Measurements from ENCODE around the gene CAMKK1.

DNA sequence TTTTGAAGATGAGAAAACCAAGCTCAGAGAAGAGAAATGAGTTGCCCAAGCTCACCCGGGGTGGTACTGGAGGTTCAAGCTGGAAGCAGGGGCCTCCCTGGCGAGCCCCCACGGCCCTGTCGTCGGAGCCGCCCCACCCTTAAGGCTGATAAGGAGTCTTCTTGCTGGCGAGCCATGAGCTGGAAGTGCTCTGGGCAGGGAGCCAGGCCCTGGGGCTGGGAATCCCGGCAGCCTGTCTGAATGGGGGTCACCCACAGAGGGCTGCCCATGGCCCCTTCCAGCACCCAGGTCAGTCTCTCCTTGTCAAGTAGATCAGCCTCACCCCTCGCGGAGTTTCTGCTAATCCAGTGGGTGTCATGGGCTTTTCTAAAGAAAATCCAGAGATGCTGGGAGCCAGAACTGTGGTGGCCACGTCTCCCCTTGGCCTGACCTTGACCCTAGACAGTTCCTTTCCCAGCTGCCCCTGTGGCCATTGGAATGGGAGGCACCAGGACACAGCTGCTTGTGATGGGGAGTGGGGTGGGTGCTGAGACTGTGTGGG, 24.6 kb upstream of the CAMKK1 start:
- TF ChIP-seq, protein P1, sequence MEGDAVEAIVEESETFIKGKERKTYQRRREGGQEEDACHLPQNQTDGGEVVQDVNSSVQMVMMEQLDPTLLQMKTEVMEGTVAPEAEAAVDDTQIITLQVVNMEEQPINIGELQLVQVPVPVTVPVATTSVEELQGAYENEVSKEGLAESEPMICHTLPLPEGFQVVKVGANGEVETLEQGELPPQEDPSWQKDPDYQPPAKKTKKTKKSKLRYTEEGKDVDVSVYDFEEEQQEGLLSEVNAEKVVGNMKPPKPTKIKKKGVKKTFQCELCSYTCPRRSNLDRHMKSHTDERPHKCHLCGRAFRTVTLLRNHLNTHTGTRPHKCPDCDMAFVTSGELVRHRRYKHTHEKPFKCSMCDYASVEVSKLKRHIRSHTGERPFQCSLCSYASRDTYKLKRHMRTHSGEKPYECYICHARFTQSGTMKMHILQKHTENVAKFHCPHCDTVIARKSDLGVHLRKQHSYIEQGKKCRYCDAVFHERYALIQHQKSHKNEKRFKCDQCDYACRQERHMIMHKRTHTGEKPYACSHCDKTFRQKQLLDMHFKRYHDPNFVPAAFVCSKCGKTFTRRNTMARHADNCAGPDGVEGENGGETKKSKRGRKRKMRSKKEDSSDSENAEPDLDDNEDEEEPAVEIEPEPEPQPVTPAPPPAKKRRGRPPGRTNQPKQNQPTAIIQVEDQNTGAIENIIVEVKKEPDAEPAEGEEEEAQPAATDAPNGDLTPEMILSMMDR (conservative IDR thresholded peaks at IDR 0.05; ENCODE audit: low read length), result no peak
- TF ChIP-seq EZH2phosphoT487 (IDR thresholded peaks at IDR 0.05; ENCODE audit: borderline replicate concordance), result no peak

Measured in Loucy (cell line).